NCI-H2227 treated with DMSO at 0.1 percent for 48 hours (cell line): ENCODE data around the gene RESF1.

Experiments
- DNase-seq: peaks from one replicate; lab custom pipeline; 2025; lab: John Stamatoyannopoulos, UW

The RESF1 gene

GRCh38 chr12:31961137-31961536, 1.9 kb downstream of the RESF1 start:
- no peak for DNase-seq

GRCh38 chr12:31962076-31962475, 2.9 kb downstream of the RESF1 start:
- DNase-seq: no peak

- DNase-seq: no peak
Observed at GRCh38 chr12:31964280-31964679, 5.1 kb downstream of the RESF1 start.

- no peak for DNase-seq
Observed at GRCh38 chr12:31965090-31965489, 5.9 kb downstream of the RESF1 start.

GRCh38 chr12:31966558-31967205, 7.5 kb downstream of the RESF1 start:
- no peak for DNase-seq

GRCh38 chr12:31967539-31967938, 8.3 kb downstream of the RESF1 start:
- DNase-seq: no peak

GRCh38 chr12:31970199-31970598, 11.0 kb downstream of the RESF1 start:
- DNase-seq: no peak

GRCh38 chr12:31973818-31974217, 14.6 kb downstream of the RESF1 start:
- no peak for DNase-seq

- DNase-seq: no peak
Observed at GRCh38 chr12:31974673-31975072, 15.5 kb downstream of the RESF1 start.

- no peak for DNase-seq
Observed at GRCh38 chr12:31984806-31985591, 25.8 kb downstream of the RESF1 start.

- no peak for DNase-seq
Observed at GRCh38 chr12:31985832-31986231, 26.6 kb downstream of the RESF1 start.

GRCh38 chr12:31989571-31990362, 30.6 kb downstream of the RESF1 start:
- DNase-seq: no peak

- DNase-seq: no peak
Observed at GRCh38 chr12:31991146-31991545, 31.9 kb downstream of the RESF1 start.

GRCh38 chr12:31991815-31992214, 32.6 kb downstream of the RESF1 start:
- DNase-seq: no peak

- no peak for DNase-seq
Observed at GRCh38 chr12:31999692-32000091, 40.5 kb downstream of the RESF1 start.

GRCh38 chr12:32000373-32001005, 41.3 kb downstream of the RESF1 start:
- DNase-seq: no peak

GRCh38 chr12:32002848-32003493, 43.8 kb downstream of the RESF1 start:
- no peak for DNase-seq

- no peak for DNase-seq
Observed at GRCh38 chr12:32003654-32004053, 44.4 kb downstream of the RESF1 start.

GRCh38 chr12:32005496-32006125, 46.4 kb downstream of the RESF1 start:
- DNase-seq: no peak
